GM12874 (cell line): Measurements from ENCODE around the gene SLC30A3.

ENCODE experiments used
- CTCF ChIP-seq: IDR thresholded peaks from 2 replicates; pipeline ENCODE4 v1.5.1; 2011; ENCODE audit warnings: low read depth, mild to moderate bottlenecking, control low read depth, low read length, moderate library complexity; ENCODE audit not compliant: insufficient read depth

SLC30A3 gene

DNA sequence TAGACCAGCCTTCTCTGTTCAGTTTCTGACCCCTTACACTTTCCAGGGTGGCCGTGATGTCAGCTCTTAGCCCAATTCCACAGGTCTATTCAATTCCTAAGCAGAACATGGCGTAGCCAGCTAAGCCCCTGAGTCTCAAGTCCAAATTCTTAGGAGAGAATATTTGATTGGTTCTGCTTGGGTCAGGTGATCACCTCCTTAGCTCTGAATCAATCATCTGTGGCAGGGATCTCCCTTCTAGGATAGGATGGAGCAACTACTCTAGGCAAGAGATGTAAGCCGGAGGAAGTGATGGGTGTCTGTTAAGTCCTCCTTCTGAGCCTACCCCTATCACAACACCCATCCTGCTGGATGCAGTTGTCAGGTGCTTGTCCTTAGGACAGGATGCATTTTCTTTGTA is 34.3 kb upstream of the SLC30A3 start:
- TF ChIP-seq CTCF = no peak

DNA sequence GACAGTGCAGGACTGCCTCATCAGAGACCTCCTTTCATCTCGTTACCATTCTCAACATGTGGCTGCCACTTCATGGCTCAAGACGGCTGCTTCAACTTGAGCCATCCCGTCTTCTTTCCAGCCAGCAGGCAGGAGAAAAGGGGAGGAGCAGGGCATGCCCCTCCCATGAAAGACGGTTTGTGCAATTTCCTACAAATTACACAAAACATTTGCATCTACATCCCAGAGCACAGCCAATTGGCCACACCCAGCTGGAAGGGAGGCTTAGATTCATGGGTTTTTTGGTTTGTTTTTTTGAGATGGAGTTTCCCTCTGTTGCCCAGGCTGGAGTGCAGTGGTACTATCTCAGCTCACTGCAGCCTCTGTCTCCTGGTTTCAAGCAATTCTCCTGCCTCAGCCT is 33.6 kb upstream of the SLC30A3 start:
- TF ChIP-seq CTCF = no peak

GRCh38 chr2:27294928-27295327 is 32.1 kb upstream of the SLC30A3 start:
- TF ChIP-seq CTCF = no peak

DNA sequence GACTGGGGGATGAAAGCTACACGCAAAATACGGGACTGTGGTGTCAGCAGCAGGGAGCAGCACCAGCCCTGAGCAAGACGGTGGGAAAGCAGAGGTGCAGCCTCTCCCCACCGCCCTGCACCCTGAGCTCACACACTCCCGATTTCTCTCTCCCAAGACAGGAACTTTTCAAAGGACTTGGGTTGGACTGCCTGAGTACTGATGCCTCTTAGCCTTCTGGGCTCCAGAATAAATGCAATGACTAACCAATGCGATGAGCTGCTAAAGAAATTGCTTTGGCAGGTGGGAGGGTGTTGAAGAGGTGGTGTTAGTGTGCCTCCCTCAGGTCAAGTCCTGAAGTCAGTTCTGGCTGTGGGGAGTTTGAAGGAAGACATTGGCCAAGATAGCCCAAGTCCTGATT is 29.0 kb upstream of the SLC30A3 start:
- no peak for TF ChIP-seq CTCF

GRCh38 chr2:27290549-27290948 is 27.7 kb upstream of the SLC30A3 start:
- no peak for TF ChIP-seq CTCF

GRCh38 chr2:27288610-27289009 is 25.8 kb upstream of the SLC30A3 start:
- no peak for TF ChIP-seq CTCF

DNA sequence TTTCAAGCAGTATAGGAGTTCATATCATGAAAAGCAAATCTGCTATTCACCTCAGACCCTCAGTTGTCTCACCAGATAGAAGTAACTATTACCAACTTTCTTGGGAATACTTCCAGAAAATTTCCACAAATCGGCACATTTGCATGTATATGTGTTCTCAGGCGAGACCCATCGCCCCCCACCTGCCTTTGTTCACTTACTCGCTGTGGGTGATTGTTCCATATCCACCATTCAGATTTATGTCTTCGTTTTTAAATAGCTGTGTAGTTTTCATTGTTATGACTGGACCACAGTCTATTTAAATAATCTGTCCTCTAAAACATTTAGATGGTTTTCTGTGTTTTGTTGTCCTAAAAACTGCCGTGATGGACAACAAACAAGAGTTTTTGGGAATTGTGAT is 22.6 kb upstream of the SLC30A3 start:
- TF ChIP-seq CTCF = no peak

DNA sequence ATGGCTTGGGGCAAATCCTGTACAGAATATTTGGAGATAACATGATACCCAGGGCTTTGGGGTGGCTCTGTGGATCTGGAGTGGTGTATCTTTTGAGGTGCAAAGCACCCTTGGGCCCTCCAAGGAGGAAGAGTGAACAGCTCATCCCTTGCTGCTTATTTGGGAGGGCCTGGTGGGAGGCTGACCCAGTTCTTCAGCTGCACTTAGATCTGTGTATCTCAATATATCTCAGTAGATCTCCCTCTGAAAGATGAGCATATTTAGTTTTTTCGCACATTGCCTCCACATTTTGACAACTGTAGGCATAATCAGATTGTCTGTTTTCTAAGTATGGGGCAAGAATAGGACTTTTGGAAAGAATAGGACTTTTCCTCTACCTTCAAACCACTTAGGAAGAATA is 22.1 kb upstream of the SLC30A3 start:
- TF ChIP-seq CTCF = no peak
